Choroid plexus epithelial cell (primary cell): ENCODE measurements around the gene PARP1.
A peak's percentile ranks its signal among the peaks of the same experiment; 100 is the strongest.
"Not testable (repeated sequence)": the region's sequence is repeated elsewhere in the genome, so short reads cannot be mapped to it uniquely, and the experiment has no call there.

Source experiments
- DNase-seq: peaks from one replicate; pipeline ENCODE4 v3.0.0-alpha.2; 2010; ENCODE audit warnings: low read depth
- H3K4me3 ChIP-seq: 2 replicates; pipeline ENCODE4 v1.5.1; 2011; ENCODE audit warnings: low read depth, mild to moderate bottlenecking, control low read depth, low read length, moderate library complexity
- CTCF ChIP-seq: conservative IDR thresholded peaks from 2 replicates; pipeline ENCODE4 v1.5.1; 2011; ENCODE audit warnings: low read depth, mild to moderate bottlenecking, control low read depth, inconsistent platforms, low read length, moderate library complexity

The PARP1 gene

DNA sequence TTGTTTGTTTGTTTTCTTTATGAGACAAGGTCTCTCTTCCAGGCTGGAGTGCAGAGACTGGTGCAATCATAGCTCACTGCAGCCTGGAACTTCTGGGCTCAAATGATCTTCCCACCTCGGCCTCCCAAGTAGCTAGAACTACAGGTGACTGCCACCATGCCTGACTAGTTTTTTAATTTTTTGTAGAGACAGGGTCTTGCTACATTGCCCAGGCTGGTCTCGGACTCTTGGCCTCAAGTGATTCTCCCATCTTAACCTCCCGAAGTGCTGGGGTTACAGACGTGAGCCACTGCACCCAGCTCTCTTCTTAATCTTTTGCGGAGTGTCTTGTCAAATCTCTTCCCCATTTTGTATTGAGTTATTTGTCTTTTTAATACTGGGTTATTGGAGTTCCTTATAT, 32.6 kb upstream of the PARP1 start:
- H3K4me3 ChIP-seq: no peak overlapping the region
- TF ChIP-seq CTCF: no peak
- DNase-seq: no peak

DNA sequence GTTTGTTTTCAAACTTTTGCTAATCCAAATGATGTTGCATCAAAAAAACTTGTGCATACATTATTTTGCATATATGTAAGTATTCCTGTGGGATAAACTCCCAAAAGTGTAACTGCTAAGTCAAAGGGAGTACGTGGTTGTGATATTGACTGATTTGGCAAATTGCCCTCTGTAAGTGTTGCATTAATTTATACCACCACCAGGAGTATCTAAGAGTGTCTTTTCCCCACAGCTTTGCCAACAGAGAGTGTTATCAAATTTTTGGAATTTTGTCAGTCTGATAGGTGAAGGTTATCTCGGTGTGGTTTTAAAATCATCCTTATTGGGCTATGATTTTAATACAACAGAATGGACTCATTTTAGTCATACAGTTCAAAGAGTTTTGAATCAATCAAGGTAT, 30.1 kb upstream of the PARP1 start:
- no peak overlapping the region for H3K4me3 ChIP-seq
- DNase-seq: peak; percentile 42
- TF ChIP-seq CTCF: no peak

DNA sequence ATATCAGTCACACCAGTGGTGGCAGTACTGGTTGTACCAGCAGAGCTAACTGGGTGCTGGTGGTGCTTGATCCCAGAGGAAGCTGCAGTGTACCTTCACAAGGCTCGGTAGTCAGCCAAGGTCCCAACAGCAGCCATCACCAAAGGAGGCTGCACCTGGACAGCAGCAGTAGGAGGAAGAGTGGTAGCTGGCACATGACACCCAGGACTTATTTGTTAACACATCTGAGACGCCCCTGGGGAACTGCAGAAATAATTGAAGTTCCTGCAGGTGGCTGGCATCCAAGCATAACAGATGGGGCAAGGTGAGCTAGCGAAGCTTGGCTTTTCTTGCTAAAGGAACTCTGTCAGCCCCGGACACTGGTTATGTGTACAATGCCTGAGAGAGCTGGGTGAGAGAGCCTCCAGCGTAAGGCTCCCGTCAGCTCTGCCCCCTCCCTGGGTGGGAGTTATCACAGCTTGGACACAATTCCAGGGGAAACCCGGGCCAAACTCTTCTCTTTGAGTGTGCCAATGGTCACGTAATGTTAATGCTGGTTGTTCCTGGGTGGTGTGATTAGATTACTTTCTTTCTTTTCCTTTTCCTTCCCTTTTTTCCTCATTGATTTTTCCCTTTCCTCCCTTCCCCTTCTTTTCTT, 29.1 kb upstream of the PARP1 start:
- TF ChIP-seq CTCF: no peak
- H3K4me3 ChIP-seq: no peak overlapping the region
- no peak for DNase-seq

GRCh38 chr1:226436472-226436854, 28.6 kb upstream of the PARP1 start:
- TF ChIP-seq CTCF: no peak
- H3K4me3 ChIP-seq: no peak overlapping the region
- DNase-seq: no peak

DNA sequence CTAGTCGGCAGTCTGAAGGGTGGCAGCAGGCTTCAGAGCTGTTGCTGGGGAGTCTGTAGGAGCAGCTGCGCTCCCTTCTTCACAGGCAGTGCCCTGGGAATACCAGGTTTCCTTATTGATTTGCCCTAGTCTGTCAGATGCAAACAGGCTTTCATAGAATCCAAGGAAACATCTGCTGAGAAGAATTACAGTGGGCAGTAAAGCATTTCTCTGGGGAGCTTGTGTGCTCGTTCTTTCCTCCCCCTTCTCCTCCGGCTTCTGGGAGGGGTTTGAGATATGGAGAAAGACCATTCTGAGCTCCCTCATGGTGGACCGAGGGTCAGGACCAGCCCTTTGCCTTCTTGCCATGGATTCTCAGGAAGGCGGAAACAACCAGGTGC, 25.4 kb upstream of the PARP1 start:
- DNase-seq: no peak
- TF ChIP-seq CTCF: no peak
- H3K4me3 ChIP-seq: no peak overlapping the region

GRCh38 chr1:226432586-226433340, 24.9 kb upstream of the PARP1 start:
- no peak for TF ChIP-seq CTCF
- no peak overlapping the region for H3K4me3 ChIP-seq
- no peak for DNase-seq

DNA sequence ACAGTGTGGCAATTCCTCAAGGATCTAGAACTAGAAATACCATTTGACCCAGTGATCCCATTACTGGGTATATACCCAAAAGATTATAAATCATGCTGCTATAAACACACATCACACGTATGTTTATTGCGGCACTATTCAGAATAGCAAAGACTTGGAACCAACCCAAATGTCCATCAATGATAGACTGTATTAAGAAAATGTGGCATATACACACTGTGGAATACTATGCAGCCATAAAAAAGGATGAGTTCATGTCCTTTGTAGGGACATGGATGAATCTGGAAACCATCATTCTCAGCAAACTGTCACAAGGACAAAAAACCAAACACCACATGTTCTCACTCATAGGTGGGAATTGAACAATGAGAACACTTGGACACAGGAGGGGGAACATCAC, 24.0 kb upstream of the PARP1 start:
- not testable (repeated sequence) for H3K4me3 ChIP-seq, DNase-seq
